Transverse colon (tissue), 4 donors: ENCODE measurements around the gene ATP4B. TPM values are rescaled to one million over a fixed set of nuclear protein-coding genes. Genes with fewer than 3 reads are reported as not detected.
A peak's percentile ranks its signal among the peaks of the same experiment; 100 is the strongest.
"Not testable (repeated sequence)": the region's sequence is repeated elsewhere in the genome, so short reads cannot be mapped to it uniquely, and the experiment has no call there.

Source experiments
- DNase-seq: peaks from one replicate; pipeline ENCODE4 v3.0.0-alpha.2; 2019
- H3K27ac ChIP-seq, 4 donors: fragments of 200-600 bp; sonication (generic); 2 replicates each; pipeline ENCODE4 v1.5.1; 2016 to 2018; ENCODE audit warnings: inconsistent platforms in 4 of 4
- H3K27me3 ChIP-seq: fragments of 200-600 bp; sonication (generic); 2 replicates; pipeline ENCODE4 v1.5.1; 2017; ENCODE audit warnings: inconsistent platforms
- H3K36me3 ChIP-seq, 4 donors: fragments of 200-600 bp; sonication (generic); 2 replicates each; pipeline ENCODE4 v1.5.1; 2017 to 2019; ENCODE audit warnings: inconsistent platforms in 4 of 4
- H3K4me1 ChIP-seq, 4 donors: fragments of 200-600 bp; sonication (generic); 2 replicates each; pipeline ENCODE4 v1.5.1; 2017 to 2020; ENCODE audit warnings: inconsistent platforms in 4 of 4
- H3K4me3 ChIP-seq, 4 donors: fragments of 200-600 bp; sonication (generic); 1 replicate in 1 of 4; 2 replicates in 3 of 4; pipeline versions ENCODE4 v1.5.1 to v1.6.1; 2017 to 2019; ENCODE audit warnings: inconsistent platforms in 4 of 4
- H3K9me3 ChIP-seq, 2 donors: fragments of 200-600 bp; sonication (generic); 2 replicates each; pipeline ENCODE4 v1.5.1; 2017 to 2019; ENCODE audit warnings: inconsistent platforms in 2 of 2
- CTCF ChIP-seq, 5 experiments: fragments of 200-600 bp in 3 of 5; fragments of 450-650 bp in 2 of 5; sonication (generic) in 3 of 5; IDR thresholded peaks; 1 replicate in 2 of 5; 2 replicates in 3 of 5; pipeline ENCODE4 v1.5.1; 2016 to 2017; ENCODE audit warnings: antibody characterized with exemption in 5 of 5, inconsistent platforms in 3 of 5, mild to moderate bottlenecking in 2 of 5, moderate library complexity in 1 of 5
- EP300 ChIP-seq: sonication (generic); formaldehyde crosslinking; IDR thresholded peaks from one replicate; pipeline ENCODE4 v1.6.1; 2017; ENCODE audit warnings: antibody characterized with exemption, low read depth
- POLR2A ChIP-seq: fragments of 450-650 bp; IDR thresholded peaks from one replicate; pipeline ENCODE4 v1.6.1; 2016; ENCODE audit warnings: antibody characterized with exemption, mild to moderate bottlenecking, moderate library complexity
- POLR2AphosphoS5 ChIP-seq, 3 donors: sonication (generic); formaldehyde crosslinking; IDR thresholded peaks; one replicate each; pipeline ENCODE4 v1.6.1; 2016; ENCODE audit warnings: antibody characterized with exemption in 3 of 3
- WGBS, 2 donors: methylation state at CpG; one replicate each; pipeline ENCODE4 v1.1.5; 2018; ENCODE audit warnings: low coverage in 1 of 2; 5-methylcytosine and 5-hydroxymethylcytosine counted together
- in situ Hi-C, 4 donors: fragments of 200-750 bp; cut with MboI; loops; one replicate each; pipeline versions ENCODE4 v1.15.0 to v1.15.1; 2017; ENCODE audit warnings: low sequenced_read_pairs in 3 of 4, low pct_ligation_motif_present in 1 of 4, low pct_unique_long_range_greater_than_20kb in 1 of 4
- intact Hi-C: fragments of 100-400 bp; cut with DNase I; formaldehyde crosslinking; loops from one replicate; pipeline ENCODE4 v1.15.1; 2023; ENCODE audit warnings: low total_unique reads
- total RNA-seq, 4 donors: library from RNA; depleted of rRNA; stranded (reverse); fragments of >200 nt; gene quantifications; one replicate each; pipeline ENCODE4 v1.1.0, GENCODE V29; 2016

The ATP4B gene
- total RNA-seq, 4 donors from 2014 or later, result not detected

GRCh38 chr13:113623491-113624234 is 34.3 kb downstream of the ATP4B start:
- TF ChIP-seq CTCF (IDR thresholded peaks at IDR 0.05), result no peak
- TF ChIP-seq POLR2A, result no peak
- TF ChIP-seq EP300, result no peak
- no peak for TF ChIP-seq POLR2AphosphoS5 (IDR thresholded peaks at IDR 0.05)
- WGBS, 2 donors, result 92% methylated on average over 14 of the region's 20 CpGs; no CpG with 5 or more reads in 1 of the 2 donors
- in situ Hi-C loops, result no loop called here
- intact Hi-C loops, result no loop called here
- Histone ChIP-seq H3K36me3 (peaks cover 0 to 7% (median 0%) of the 10 kb centered on the region in 4 donors), H3K27ac (no peak overlapping the region), H3K4me3 (no peak overlapping the region), H3K27me3 (no peaks in the 10 kb centered on the region), H3K9me3 (no peaks in the 10 kb centered on the region), H3K4me1 (no peaks in the 10 kb centered on the region)
- DNase-seq, result no peak

- Histone ChIP-seq H3K4me1 (no peaks in the 10 kb centered on the region), H3K27ac (no peak overlapping the region), H3K27me3 (no peaks in the 10 kb centered on the region), H3K36me3 (peaks cover 0 to 7% (median 0%) of the 10 kb centered on the region in 4 donors), H3K4me3 (no peak overlapping the region), H3K9me3 (no peaks in the 10 kb centered on the region)
- in situ Hi-C loops, result no loop called here
- DNase-seq, result no peak
- no peak for TF ChIP-seq POLR2AphosphoS5 (IDR thresholded peaks at IDR 0.05)
- TF ChIP-seq POLR2A, result no peak
- TF ChIP-seq CTCF (IDR thresholded peaks at IDR 0.05), result no peak
- no peak for TF ChIP-seq EP300
- 89 to 96% methylated on average over 15 to 29 of the region's 29 CpGs for WGBS, 2 donors
- intact Hi-C loops, result no loop called here
Measured at GRCh38 chr13:113622791-113623490, 35.1 kb downstream of the ATP4B start.

GRCh38 chr13:113621986-113622550 is 35.9 kb downstream of the ATP4B start:
- H3K4me1 ChIP-seq, intact Hi-C loops, H3K27ac ChIP-seq, H3K36me3 ChIP-seq, H3K27me3 ChIP-seq, H3K9me3 ChIP-seq, H3K4me3 ChIP-seq, in situ Hi-C loops, DNase-seq: not testable (repeated sequence)
- WGBS, 2 donors, result 95 to 97% methylated on average over 14 to 20 of the region's 20 CpGs

- DNase-seq, H3K9me3 ChIP-seq, H3K27me3 ChIP-seq, H3K4me3 ChIP-seq, H3K27ac ChIP-seq, H3K36me3 ChIP-seq, intact Hi-C loops, in situ Hi-C loops, H3K4me1 ChIP-seq: not testable (repeated sequence)
- 80 to 85% methylated on average over 4 to 13 of the region's 13 CpGs for WGBS, 2 donors
- TF ChIP-seq CTCF (IDR thresholded peaks at IDR 0.05), result peak in 4 of 5 experiments; percentile 13 to 28 (median 18)
Measured at GRCh38 chr13:113621498-113621897, 36.5 kb downstream of the ATP4B start.
